B cell (primary cell): Measurements from ENCODE around the gene FBH1. TPM values are rescaled to one million over a fixed set of nuclear protein-coding genes. Genes with fewer than 3 reads are reported as not detected.

Source experiments
- ATAC-seq: fragments of 200-7000 bp; cut with Tn5 transposase; one replicate; pipeline ENCODE4 v1.10.0; 2021; ENCODE audit warnings: low read depth, mild to moderate bottlenecking, moderate number of reproducible peaks, moderate library complexity
- CTCF ChIA-PET: fragments of 350-600 bp; sonication (Branson Sonifier 250); formaldehyde crosslinking; loops from one replicate; lab custom pipeline; 2021; ENCODE audit warnings: antibody characterized with exemption, inconsistent platforms; lab: Charles Lee
- POLR2A ChIA-PET: fragments of 350-600 bp; sonication (Branson Sonifier 250); formaldehyde crosslinking; loops from one replicate; lab custom pipeline; 2021; ENCODE audit warnings: antibody characterized with exemption; lab: Charles Lee
- DNase-seq: peaks from one replicate; pipeline ENCODE4 v3.0.0; 2013
- H2AFZ ChIP-seq: 2 replicates; pipeline ENCODE4 v1.6.1; 2012; ENCODE audit warnings: mild to moderate bottlenecking, low read depth, low read length; ENCODE audit not compliant: insufficient read depth, poor library complexity, severe bottlenecking
- H3K27ac ChIP-seq, 2 donors: 1 replicate in 1 of 2; 2 replicates in 1 of 2; pipeline ENCODE4 v1.5.1; 2012 to 2013; ENCODE audit warnings: low read length in 2 of 2, mild to moderate bottlenecking in 2 of 2, moderate library complexity in 1 of 2
- H3K27me3 ChIP-seq, 4 experiments: fragments of 200-600 bp in 1 of 4; sonication (generic) in 1 of 4; replicated peaks in 1 of 4; 1 replicate in 2 of 4; 2 replicates in 2 of 4; pipeline versions ENCODE4 v1.6.1 to v1.7.0; 2013 to 2016; ENCODE audit warnings: low read length in 3 of 4, mild to moderate bottlenecking in 2 of 4, mixed read lengths in 1 of 4, moderate library complexity in 1 of 4; ENCODE audit not compliant: insufficient read depth in 4 of 4, control insufficient read depth in 3 of 4; ENCODE audit errors: control extremely low read depth in 1 of 4
- H3K36me3 ChIP-seq, 2 experiments: replicated peaks in 1 of 2; 1 replicate in 1 of 2; 2 replicates in 1 of 2; pipeline versions ENCODE4 v1.6.1 to v1.7.1; 2013; ENCODE audit warnings: low read length in 1 of 2; ENCODE audit not compliant: insufficient read depth in 2 of 2, control insufficient read depth in 1 of 2; ENCODE audit errors: control extremely low read depth in 1 of 2, extremely low read depth in 1 of 2
- H3K4me1 ChIP-seq, 2 donors: fragments of 200-600 bp in 1 of 2; sonication (generic) in 1 of 2; 1 replicate in 1 of 2; 2 replicates in 1 of 2; pipeline versions ENCODE4 v1.5.1 to v1.6.1; 2013 to 2017; ENCODE audit warnings: low read length in 2 of 2; ENCODE audit not compliant: control insufficient read depth in 2 of 2, insufficient read depth in 2 of 2
- H3K4me2 ChIP-seq: replicated peaks from 2 replicates; pipeline ENCODE3; 2012; ENCODE audit warnings: mild to moderate bottlenecking, low read depth, low read length; ENCODE audit not compliant: poor library complexity, severe bottlenecking
- H3K4me3 ChIP-seq, 5 experiments: fragments of 200-600 bp in 1 of 5; sonication (generic) in 1 of 5; 1 replicate in 3 of 5; 2 replicates in 2 of 5; pipeline versions ENCODE4 v1.5.1 to v1.7.0; 2011 to 2016; ENCODE audit warnings: low read length in 4 of 5, mild to moderate bottlenecking in 4 of 5, low read depth in 2 of 5, control low read depth in 1 of 5, moderate library complexity in 1 of 5; ENCODE audit not compliant: insufficient read depth in 1 of 5; ENCODE audit errors: control extremely low read depth in 1 of 5, extremely low read depth in 1 of 5
- H3K79me2 ChIP-seq: fragments of 200-600 bp; sonication (generic); one replicate; pipeline ENCODE4 v1.6.0; 2016; ENCODE audit warnings: low read length; ENCODE audit not compliant: control insufficient read depth, insufficient read depth
- H3K9ac ChIP-seq: fragments of 200-600 bp; sonication (generic); 2 replicates; pipeline ENCODE4 v1.6.1; 2017; ENCODE audit warnings: mild to moderate bottlenecking, low read length, moderate library complexity
- H3K9me3 ChIP-seq, 3 donors: one replicate each; pipeline versions ENCODE4 v1.6.1 to v1.7.1; 2013; ENCODE audit warnings: low read length in 2 of 3; ENCODE audit not compliant: control insufficient read depth in 2 of 3, insufficient read depth in 1 of 3; ENCODE audit errors: control extremely low read depth in 1 of 3
- H4K20me1 ChIP-seq: 2 replicates; pipeline ENCODE4 v1.6.0; 2012; ENCODE audit warnings: mild to moderate bottlenecking, low read length; ENCODE audit not compliant: insufficient read depth, control insufficient read depth, poor library complexity, severe bottlenecking
- H3K27ac Mint-ChIP-seq: one replicate; pipeline ENCODE4 v1.8.0; 2021; ENCODE audit warnings: mixed read lengths
- H3K27me3 Mint-ChIP-seq: one replicate; pipeline ENCODE4 v1.8.0; 2021; ENCODE audit warnings: mixed read lengths
- H3K4me1 Mint-ChIP-seq: one replicate; pipeline ENCODE4 v1.8.0; 2021; ENCODE audit warnings: mixed read lengths
- H3K4me3 Mint-ChIP-seq: one replicate; pipeline ENCODE4 v1.8.0; 2021; ENCODE audit warnings: mixed read lengths
- H3K9me3 Mint-ChIP-seq: one replicate; pipeline ENCODE4 v1.8.0; 2022; ENCODE audit warnings: mixed read lengths; ENCODE audit not compliant: insufficient read depth
- CTCF ChIP-seq: fragments of 200-600 bp; IDR thresholded peaks from one replicate; pipeline ENCODE4 v1.8.0; 2022; ENCODE audit warnings: antibody characterized with exemption, mild to moderate bottlenecking
- EZH2 ChIP-seq: IDR thresholded peaks from 2 replicates; pipeline ENCODE4 v1.6.1; 2012; ENCODE audit warnings: borderline replicate concordance, low read depth, mild to moderate bottlenecking, moderate library complexity, low read length; ENCODE audit not compliant: insufficient read depth, poor library complexity, severe bottlenecking
- WGBS: methylation state at CpG from one replicate; pipeline ENCODE4 v1.1.5; 2013; ENCODE audit warnings: missing lambda C conversion rate; ENCODE audit not compliant: insufficient coverage; 5-methylcytosine and 5-hydroxymethylcytosine counted together
- intact Hi-C: fragments of 100-400 bp; cut with micrococcal nuclease; formaldehyde crosslinking; loops from one replicate; pipeline ENCODE4 v1.10.0; 2022
- polyA plus RNA-seq: library from polyadenylated mRNA; depleted of rRNA; stranded (reverse); fragments of >200 nt; gene quantifications from 2 replicates; pipeline ENCODE4 v1.2.3, GENCODE V29; 2012
- total RNA-seq, 2 donors: library from RNA; stranded (reverse); fragments of 120-200 nt in 1 of 2; gene quantifications; 1 replicate in 1 of 2; 2 replicates in 1 of 2; pipeline versions ENCODE4 v1.2.3 to v1.2.4, GENCODE V29; 2013 to 2022

Gene FBH1
- total and polyA plus RNA-seq, 2 donors (not counting 1 experiment from before 2014, with no cell fraction given), result 86.4 to 129 TPM

DNA sequence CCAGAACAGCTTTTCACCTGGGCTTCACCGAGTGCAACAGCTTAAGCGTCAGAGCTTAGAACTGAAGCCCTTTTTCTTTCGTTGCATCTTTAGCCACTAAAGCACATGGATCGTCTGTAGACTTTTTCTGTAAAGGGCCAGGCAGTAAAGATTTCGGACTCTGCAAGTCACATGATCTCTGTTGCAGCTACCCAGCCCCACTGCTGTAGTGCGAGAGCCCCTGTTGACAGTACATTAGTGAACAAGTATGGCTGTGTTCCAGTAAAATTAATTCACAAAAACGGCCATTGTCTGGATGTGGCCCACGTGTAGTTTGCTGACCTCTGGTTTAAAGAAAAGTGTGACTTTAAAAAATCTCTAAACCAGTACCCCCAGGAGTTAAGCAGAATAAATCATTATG is 39.4 kb downstream of the FBH1 start:
- no peaks in the 10 kb centered on the region for H3K27me3 Mint-ChIP-seq
- Histone ChIP-seq H3K9ac (no peak overlapping the region), H3K9me3 (no peaks in the 10 kb centered on the region), H3K4me1 (no peaks in the 10 kb centered on the region), H4K20me1 (no peaks in the 10 kb centered on the region), H3K79me2 (no peaks in the 10 kb centered on the region), H3K4me2 (no peak overlapping the region), H3K4me3 (no peak overlapping the region), H3K36me3 (peaks cover 2 to 62% of the 10 kb centered on the region in 2 experiments), H3K27me3 (no peaks in the 10 kb centered on the region), H2AFZ (no peak overlapping the region), H3K27ac (no peak overlapping the region)
- H3K4me1 Mint-ChIP-seq, result no peaks in the 10 kb centered on the region
- no peak for TF ChIP-seq EZH2
- no peak for TF ChIP-seq CTCF
- WGBS, result 86% methylated on average over 5 of the region's 8 CpGs
- no peak for ATAC-seq
- H3K9me3 Mint-ChIP-seq, result no peaks in the 10 kb centered on the region
- intact Hi-C loops, result no loop called here
- no peak overlapping the region for H3K4me3 Mint-ChIP-seq
- POLR2A ChIA-PET, result no interaction called here
- DNase-seq, result no peak
- no peak overlapping the region for H3K27ac Mint-ChIP-seq
- CTCF ChIA-PET, result no interaction called here

DNA sequence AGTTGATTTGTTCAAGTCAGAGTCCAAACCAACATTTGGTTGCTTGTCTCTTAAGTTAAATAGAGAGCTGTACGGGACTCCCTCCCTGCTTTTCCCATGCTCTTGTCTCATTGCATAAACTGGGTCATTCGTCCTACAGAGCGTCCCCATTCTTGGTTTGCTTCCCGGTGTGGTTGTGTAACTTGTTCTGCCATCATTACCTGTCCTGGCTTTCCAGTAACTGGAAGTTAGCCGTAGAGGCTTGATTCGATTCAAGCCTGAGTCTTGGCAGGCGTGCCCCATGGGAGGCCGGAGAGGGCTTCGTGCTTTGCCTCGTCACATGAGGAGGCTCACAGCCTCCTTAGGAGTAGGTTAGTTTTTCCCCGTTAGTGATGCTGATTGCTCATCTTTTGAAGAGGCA is 40.2 kb downstream of the FBH1 start:
- 93% methylated on average over 10 of the region's 11 CpGs for WGBS
- Mint-ChIP-seq H3K9me3 (no peaks in the 10 kb centered on the region), H3K27ac (no peak overlapping the region), H3K27me3 (no peaks in the 10 kb centered on the region), H3K4me1 (no peaks in the 10 kb centered on the region), H3K4me3 (no peak overlapping the region)
- CTCF ChIA-PET, result no interaction called here
- Histone ChIP-seq H3K9me3 (no peaks in the 10 kb centered on the region), H3K4me1 (no peaks in the 10 kb centered on the region), H3K27ac (no peak overlapping the region), H3K27me3 (no peaks in the 10 kb centered on the region), H3K36me3 (peaks cover 2 to 59% of the 10 kb centered on the region in 2 experiments), H4K20me1 (no peaks in the 10 kb centered on the region), H3K9ac (no peak overlapping the region), H2AFZ (no peak overlapping the region), H3K79me2 (no peaks in the 10 kb centered on the region), H3K4me2 (no peak overlapping the region), H3K4me3 (no peak overlapping the region)
- DNase-seq (no peak), ATAC-seq (no peak)
- intact Hi-C loops, result no loop called here
- POLR2A ChIA-PET, result no interaction called here
- no peak for TF ChIP-seq CTCF
- no peak for TF ChIP-seq EZH2
